H9 (cell line): ENCODE results near the gene SNAPC2. TPM values are rescaled to one million over a fixed set of nuclear protein-coding genes. Genes with fewer than 3 reads are reported as not detected.

Experiments used
- DNase-seq: peaks from one replicate; pipeline ENCODE4 v3.0.0-alpha.2; 2017
- H2AFZ ChIP-seq: one replicate; pipeline ENCODE4 v1.6.1; 2013; ENCODE audit warnings: mild to moderate bottlenecking, low read length, control low read depth, moderate library complexity
- H2AK5ac ChIP-seq: 2 replicates; pipeline ENCODE4 v1.6.1; 2013; ENCODE audit warnings: low read length, control low read depth, mixed read lengths; ENCODE audit not compliant: insufficient read length
- H2BK120ac ChIP-seq: one replicate; pipeline ENCODE4 v1.6.1; 2013; ENCODE audit warnings: low read depth, mild to moderate bottlenecking, low read length, control low read depth, inconsistent platforms; ENCODE audit not compliant: poor library complexity, severe bottlenecking
- H2BK12ac ChIP-seq: 2 replicates; pipeline ENCODE4 v1.6.1; 2013; ENCODE audit warnings: low read length, control low read depth, mixed read lengths, low read depth; ENCODE audit not compliant: insufficient read length
- H2BK15ac ChIP-seq: 2 replicates; pipeline ENCODE4 v1.6.1; 2013; ENCODE audit warnings: low read depth, low read length, control low read depth
- H2BK20ac ChIP-seq: one replicate; pipeline ENCODE4 v1.6.1; 2013; ENCODE audit warnings: low read depth, mild to moderate bottlenecking, low read length, control low read depth, inconsistent platforms; ENCODE audit not compliant: poor library complexity, severe bottlenecking
- H2BK5ac ChIP-seq: 2 replicates; pipeline ENCODE4 v1.6.1; 2013; ENCODE audit warnings: low read length, control low read depth, mixed read lengths; ENCODE audit not compliant: insufficient read length
- H3K14ac ChIP-seq: 2 replicates; pipeline ENCODE4 v1.6.1; 2013; ENCODE audit warnings: low read length, control low read depth; ENCODE audit not compliant: insufficient read depth
- H3K18ac ChIP-seq: 2 replicates; pipeline ENCODE4 v1.6.1; 2013; ENCODE audit warnings: low read depth, mild to moderate bottlenecking, mixed read lengths, low read length, control low read depth; ENCODE audit not compliant: insufficient read length
- H3K23ac ChIP-seq: 2 replicates; pipeline ENCODE4 v1.6.1; 2013; ENCODE audit warnings: low read length, control low read depth, mixed read lengths, low read depth; ENCODE audit not compliant: insufficient read length
- H3K23me2 ChIP-seq: 2 replicates; pipeline ENCODE4 v1.6.1; 2013; ENCODE audit warnings: low read depth, mild to moderate bottlenecking, mixed read lengths, low read length, control low read depth; ENCODE audit not compliant: insufficient read length, poor library complexity, severe bottlenecking
- H3K27ac ChIP-seq: 2 replicates; pipeline ENCODE4 v1.5.1; 2013; ENCODE audit warnings: low read length, control low read depth, mixed read lengths, low read depth; ENCODE audit not compliant: insufficient read length
- H3K27me3 ChIP-seq: 2 replicates; pipeline ENCODE4 v1.6.1; 2013; ENCODE audit warnings: low read length, control low read depth, inconsistent platforms; ENCODE audit not compliant: insufficient read depth
- H3K4ac ChIP-seq: 2 replicates; pipeline ENCODE4 v1.6.1; 2013; ENCODE audit warnings: low read depth, mild to moderate bottlenecking, control low read depth, inconsistent platforms, low read length, moderate library complexity
- H3K4me1 ChIP-seq: 2 replicates; pipeline ENCODE4 v1.6.1; 2013; ENCODE audit warnings: low read length, control low read depth, inconsistent platforms; ENCODE audit not compliant: insufficient read depth
- H3K4me2 ChIP-seq: 2 replicates; pipeline ENCODE4 v1.6.1; 2013; ENCODE audit warnings: low read length, control low read depth, mixed read lengths; ENCODE audit not compliant: insufficient read length, insufficient read depth
- H3K56ac ChIP-seq: 2 replicates; pipeline ENCODE4 v1.6.1; 2013; ENCODE audit warnings: low read depth, mild to moderate bottlenecking, mixed read lengths, low read length, control low read depth; ENCODE audit not compliant: insufficient read length
- H3K79me1 ChIP-seq: 2 replicates; pipeline ENCODE4 v1.6.1; 2013; ENCODE audit warnings: low read depth, mild to moderate bottlenecking, moderate library complexity, low read length, control low read depth, inconsistent platforms; ENCODE audit not compliant: insufficient read depth, poor library complexity, severe bottlenecking
- H3K79me2 ChIP-seq: 2 replicates; pipeline ENCODE4 v1.6.1; 2013; ENCODE audit warnings: low read length, control low read depth, inconsistent platforms; ENCODE audit not compliant: insufficient read depth
- H3K9ac ChIP-seq: 2 replicates; pipeline ENCODE4 v1.6.1; 2013; ENCODE audit warnings: low read length, control low read depth, mixed read lengths; ENCODE audit not compliant: insufficient read length; ENCODE audit errors: extremely low read depth
- H3K9me3 ChIP-seq: one replicate; pipeline ENCODE4 v1.6.1; 2013; ENCODE audit warnings: low read depth, low read length, inconsistent platforms; ENCODE audit not compliant: control insufficient read depth
- H3T11ph ChIP-seq: one replicate; pipeline ENCODE4 v1.6.1; 2013; ENCODE audit warnings: mild to moderate bottlenecking, low read length, control low read depth, inconsistent platforms
- H4K20me1 ChIP-seq: one replicate; pipeline ENCODE4 v1.6.1; 2013; ENCODE audit not compliant: control insufficient read depth, insufficient read length, insufficient read depth
- H4K5ac ChIP-seq: 2 replicates; pipeline ENCODE4 v1.6.1; 2013; ENCODE audit warnings: low read depth, mild to moderate bottlenecking, mixed read lengths, low read length, control low read depth; ENCODE audit not compliant: insufficient read length
- H4K8ac ChIP-seq: replicated peaks from 2 replicates; pipeline ENCODE4 v1.6.1; 2013; ENCODE audit warnings: low read length, control low read depth, mixed read lengths, low read depth; ENCODE audit not compliant: insufficient read length
- H4K91ac ChIP-seq: 2 replicates; pipeline ENCODE4 v1.6.1; 2013; ENCODE audit warnings: low read depth, mild to moderate bottlenecking, moderate library complexity, mixed read lengths, low read length, control low read depth; ENCODE audit not compliant: insufficient read length
- H3K27ac Mint-ChIP-seq, 3 experiments: 2 replicates in 2 of 3; 3 replicates in 1 of 3; pipeline ENCODE4 v1.8.0; 2020 to 2021; ENCODE audit warnings: mixed read lengths in 3 of 3, mild to moderate bottlenecking in 1 of 3, moderate library complexity in 1 of 3
- H3K27me3 Mint-ChIP-seq: 2 replicates; pipeline ENCODE4 v1.8.0; 2021; ENCODE audit warnings: low read depth, mild to moderate bottlenecking, moderate library complexity, mixed read lengths
- H3K36me3 Mint-ChIP-seq, 3 experiments: 2 replicates in 2 of 3; 3 replicates in 1 of 3; pipeline ENCODE4 v1.8.0; 2020 to 2021; ENCODE audit warnings: low read depth in 3 of 3, mixed read lengths in 3 of 3; ENCODE audit not compliant: insufficient read depth in 1 of 3
- H3K4me1 Mint-ChIP-seq, 2 experiments: 2 replicates each; pipeline ENCODE4 v1.8.0; 2020; ENCODE audit warnings: mixed read lengths in 2 of 2
- H3K4me3 Mint-ChIP-seq, 2 experiments: 2 replicates in 1 of 2; 3 replicates in 1 of 2; pipeline ENCODE4 v1.8.0; 2020 to 2021; ENCODE audit warnings: mild to moderate bottlenecking in 2 of 2, mixed read lengths in 2 of 2, moderate library complexity in 1 of 2
- H3K9me3 Mint-ChIP-seq, 2 experiments: 2 replicates in 1 of 2; 3 replicates in 1 of 2; pipeline ENCODE4 v1.8.0; 2020; ENCODE audit warnings: mild to moderate bottlenecking in 2 of 2, mixed read lengths in 2 of 2, moderate library complexity in 1 of 2
- WGBS: extraction: QIAGEN DNeasy Blood & Tissue Kit; methylation state at CpG from one replicate; pipeline ENCODE4 v1.1.7; 2013; ENCODE audit warnings: missing lambda C conversion rate, low lambda C conversion rate, mixed read lengths; ENCODE audit not compliant: insufficient read length; ENCODE audit errors: extremely low coverage; 5-methylcytosine and 5-hydroxymethylcytosine counted together
- total RNA-seq: library from RNA; stranded (reverse); gene quantifications from 2 replicates; pipeline ENCODE4 v1.2.1, GENCODE V29; 2021
- TF ChIP-seq, protein P1 (sequence below): fragments of 200-600 bp; sonication (generic); conservative IDR thresholded peaks from 3 replicates; pipeline ENCODE4 v1.8.0; 2021; ENCODE audit warnings: antibody characterized with exemption, mild to moderate bottlenecking

The SNAPC2 gene
- total RNA-seq, 1 experiment from 2014 or later: 17.8 TPM

DNA sequence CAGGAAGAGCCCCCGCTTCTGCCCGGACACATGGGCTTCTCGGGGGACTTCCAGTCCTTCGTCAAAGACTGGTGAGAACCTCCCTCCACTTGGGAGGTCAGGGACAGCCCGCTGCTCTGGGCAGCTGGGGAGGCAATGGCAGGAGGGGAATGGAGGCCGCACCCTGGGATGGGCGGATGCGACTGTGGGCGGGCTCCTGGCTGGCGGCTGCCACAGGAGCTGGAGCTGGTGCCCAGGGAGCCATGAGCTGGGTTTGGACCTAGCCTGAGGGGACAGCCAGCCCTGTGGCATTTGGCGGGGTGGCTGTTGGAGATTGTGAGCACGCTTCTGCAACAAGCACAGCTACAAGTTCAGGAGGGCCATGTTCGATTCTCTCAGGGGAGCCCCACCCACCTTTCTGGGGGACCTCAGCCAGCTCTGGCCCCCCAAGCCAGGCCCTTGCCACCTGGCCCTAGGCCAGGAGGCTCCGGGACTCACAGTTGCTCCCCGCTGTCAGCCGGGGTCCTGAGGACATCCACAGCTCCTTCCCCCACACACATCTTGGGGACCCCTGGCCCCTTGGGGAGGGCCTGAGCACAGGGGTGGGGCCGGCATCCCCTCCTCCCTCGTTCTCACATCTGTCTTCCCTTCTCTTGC, 8.5 kb upstream of the SNAPC2 start:
- no peak overlapping the region for H3K27ac ChIP-seq
- H3K14ac ChIP-seq: no peak overlapping the region
- H3K27me3 ChIP-seq: peaks cover 9% of the 10 kb centered on the region; the same call in 1 of the 2 replicates
- no peaks in the 10 kb centered on the region for H3K4me1 ChIP-seq
- H2BK5ac ChIP-seq: no peak overlapping the region
- H3K4ac ChIP-seq: no peak overlapping the region
- no peak overlapping the region for H2BK12ac ChIP-seq
- Mint-ChIP-seq H3K9me3 (no peaks in the 10 kb centered on the region), H3K36me3 (peaks cover 13 to 28% (median 24%) of the 10 kb centered on the region in 3 experiments; a peak in 6 of 7 replicates), H3K4me3 (no peak overlapping the region), H3K27ac (no peak overlapping the region), H3K27me3 (peaks cover 27% of the 10 kb centered on the region), H3K4me1 (peaks cover 3 to 6% of the 10 kb centered on the region in 2 experiments; a peak in 2 of 4 replicates)
- H4K20me1 ChIP-seq: no peaks in the 10 kb centered on the region
- no peak overlapping the region for H3K4me2 ChIP-seq
- H3K9me3 ChIP-seq: no peaks in the 10 kb centered on the region
- TF ChIP-seq, protein P1, sequence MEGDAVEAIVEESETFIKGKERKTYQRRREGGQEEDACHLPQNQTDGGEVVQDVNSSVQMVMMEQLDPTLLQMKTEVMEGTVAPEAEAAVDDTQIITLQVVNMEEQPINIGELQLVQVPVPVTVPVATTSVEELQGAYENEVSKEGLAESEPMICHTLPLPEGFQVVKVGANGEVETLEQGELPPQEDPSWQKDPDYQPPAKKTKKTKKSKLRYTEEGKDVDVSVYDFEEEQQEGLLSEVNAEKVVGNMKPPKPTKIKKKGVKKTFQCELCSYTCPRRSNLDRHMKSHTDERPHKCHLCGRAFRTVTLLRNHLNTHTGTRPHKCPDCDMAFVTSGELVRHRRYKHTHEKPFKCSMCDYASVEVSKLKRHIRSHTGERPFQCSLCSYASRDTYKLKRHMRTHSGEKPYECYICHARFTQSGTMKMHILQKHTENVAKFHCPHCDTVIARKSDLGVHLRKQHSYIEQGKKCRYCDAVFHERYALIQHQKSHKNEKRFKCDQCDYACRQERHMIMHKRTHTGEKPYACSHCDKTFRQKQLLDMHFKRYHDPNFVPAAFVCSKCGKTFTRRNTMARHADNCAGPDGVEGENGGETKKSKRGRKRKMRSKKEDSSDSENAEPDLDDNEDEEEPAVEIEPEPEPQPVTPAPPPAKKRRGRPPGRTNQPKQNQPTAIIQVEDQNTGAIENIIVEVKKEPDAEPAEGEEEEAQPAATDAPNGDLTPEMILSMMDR: no peak
- no peak overlapping the region for H2AFZ ChIP-seq
- DNase-seq: no peak
- H3K23ac ChIP-seq: no peak overlapping the region
- no CpG with 5 or more reads among the region's 18 CpGs for WGBS
- no peak overlapping the region for H3K9ac ChIP-seq
- no peak overlapping the region for H2BK20ac ChIP-seq
- no peak overlapping the region for H3K56ac ChIP-seq
- no peak overlapping the region for H2BK120ac ChIP-seq
- no peak overlapping the region for H4K5ac ChIP-seq
- H4K91ac ChIP-seq: no peak overlapping the region
- H3K79me1 ChIP-seq: no peaks in the 10 kb centered on the region
- H2BK15ac ChIP-seq: no peak overlapping the region
- H3T11ph ChIP-seq: no peak overlapping the region
- H3K23me2 ChIP-seq: peaks cover 5% of the 10 kb centered on the region
- H4K8ac ChIP-seq: no peak overlapping the region
- H3K18ac ChIP-seq: no peak overlapping the region
- no peak overlapping the region for H2AK5ac ChIP-seq
- no peaks in the 10 kb centered on the region for H3K79me2 ChIP-seq
